ENCODE measurements around the gene HSD17B12. TPM values are rescaled to one million over a fixed set of nuclear protein-coding genes. Genes with fewer than 3 reads are reported as not detected.

Gene HSD17B12
- total RNA-seq, 2 donors from 2014 or later: 39.7 to 42.8 TPM

GRCh38 chr11:43785318-43785717 is 104.8 kb downstream of the HSD17B12 start:
- TF ChIP-seq CTCF (IDR thresholded peaks at IDR 0.05) (no peak), POLR2A (IDR thresholded peaks at IDR 0.05) (no peak)
- no peaks in the 10 kb centered on the region for H3K4me1 ChIP-seq
- DNase-seq: no peak
- H3K36me3 ChIP-seq (replicated peaks in 1 of 2; ENCODE audit: insufficient read depth in 1 of 2, low read depth in 2 of 2): no peaks in the 10 kb centered on the region
- H3K27me3 ChIP-seq: no peaks in the 10 kb centered on the region
- H3K4me3 ChIP-seq: no peak overlapping the region
- 93 to 100% methylated on average over 2 of the region's 2 CpGs for WGBS, 2 donors
- H3K27ac ChIP-seq: no peak overlapping the region
- intact Hi-C loops (cut with DNase I): no loop called here
- no peak for ATAC-seq
- no peaks in the 10 kb centered on the region for H3K9me3 ChIP-seq

DNA sequence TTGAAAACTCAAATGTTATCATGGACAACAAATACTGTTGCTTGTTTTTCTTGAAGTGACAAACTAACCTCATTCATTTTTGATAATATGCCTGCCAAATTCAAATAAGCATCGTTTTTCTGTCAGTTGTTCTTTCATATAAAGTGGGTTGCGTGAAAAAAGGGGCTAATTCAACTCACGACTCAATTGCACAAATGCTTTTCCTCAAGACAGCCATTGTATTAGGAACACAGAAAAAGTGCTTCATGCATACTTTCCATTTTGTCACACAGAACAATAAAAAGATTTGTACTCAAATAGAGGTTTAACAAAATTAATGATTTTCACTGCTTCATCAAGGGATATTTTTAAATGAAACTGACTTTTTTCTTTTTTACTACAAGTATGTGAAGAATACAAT is 105.5 kb downstream of the HSD17B12 start:
- H3K27ac ChIP-seq: no peak overlapping the region
- 81 to 85% methylated on average over 3 of the region's 3 CpGs for WGBS, 2 donors
- no peaks in the 10 kb centered on the region for H3K36me3 ChIP-seq (replicated peaks in 1 of 2; ENCODE audit: insufficient read depth in 1 of 2, low read depth in 2 of 2)
- no peaks in the 10 kb centered on the region for H3K9me3 ChIP-seq
- no peak overlapping the region for H3K4me3 ChIP-seq
- no peak for TF ChIP-seq CTCF (IDR thresholded peaks at IDR 0.05)
- H3K4me1 ChIP-seq: no peaks in the 10 kb centered on the region
- no peaks in the 10 kb centered on the region for H3K27me3 ChIP-seq
- ATAC-seq (no peak), DNase-seq (no peak)
- intact Hi-C loops (cut with DNase I): no loop called here

- no peak for ATAC-seq
- no peaks in the 10 kb centered on the region for H3K36me3 ChIP-seq (replicated peaks in 1 of 2; ENCODE audit: insufficient read depth in 1 of 2, low read depth in 2 of 2)
- 96 to 97% methylated on average over 1 of the region's 1 CpG for WGBS, 2 donors
- no peaks in the 10 kb centered on the region for H3K27me3 ChIP-seq
- TF ChIP-seq CTCF (IDR thresholded peaks at IDR 0.05) (no peak), POLR2A (IDR thresholded peaks at IDR 0.05) (no peak)
- no peak for DNase-seq
- H3K4me3 ChIP-seq: no peak overlapping the region
- H3K9me3 ChIP-seq: no peaks in the 10 kb centered on the region
- H3K4me1 ChIP-seq: no peaks in the 10 kb centered on the region
- intact Hi-C loops (cut with DNase I): no loop called here
- no peak overlapping the region for H3K27ac ChIP-seq
Observed at GRCh38 chr11:43787824-43788223, 107.3 kb downstream of the HSD17B12 start.

- Histone ChIP-seq H3K4me3 (no peak overlapping the region), H3K36me3 (replicated peaks in 1 of 2; ENCODE audit: insufficient read depth in 1 of 2, low read depth in 2 of 2) (no peaks in the 10 kb centered on the region), H3K27me3 (no peaks in the 10 kb centered on the region), H3K4me1 (no peaks in the 10 kb centered on the region), H3K27ac (no peak overlapping the region), H3K9me3 (no peaks in the 10 kb centered on the region)
- TF ChIP-seq CTCF (IDR thresholded peaks at IDR 0.05): no peak
- TF ChIP-seq POLR2A (IDR thresholded peaks at IDR 0.05): no peak
- ATAC-seq (no peak), DNase-seq (peak in 1 of 4 donors; percentile 31)
- 62 to 88% methylated on average over 3 of the region's 3 CpGs for WGBS, 2 donors
- intact Hi-C loops (cut with DNase I): no loop called here
Observed at GRCh38 chr11:43788421-43788820, 107.9 kb downstream of the HSD17B12 start.

- no peaks in the 10 kb centered on the region for H3K4me1 ChIP-seq
- 80 to 85% methylated on average over 5 of the region's 5 CpGs for WGBS, 2 donors
- intact Hi-C loops (cut with DNase I): no loop called here
- DNase-seq (no peak), ATAC-seq (no peak)
- no peaks in the 10 kb centered on the region for H3K36me3 ChIP-seq (replicated peaks in 1 of 2; ENCODE audit: insufficient read depth in 1 of 2, low read depth in 2 of 2)
- TF ChIP-seq POLR2A (IDR thresholded peaks at IDR 0.05) (no peak), CTCF (IDR thresholded peaks at IDR 0.05) (no peak)
- no peak overlapping the region for H3K4me3 ChIP-seq
- no peaks in the 10 kb centered on the region for H3K9me3 ChIP-seq
- no peaks in the 10 kb centered on the region for H3K27me3 ChIP-seq
- no peak overlapping the region for H3K27ac ChIP-seq
Observed at GRCh38 chr11:43789700-43790443, 109.3 kb downstream of the HSD17B12 start.
